COLO668 (cell line): ENCODE results near the gene OR7C1.
A peak's percentile ranks its signal among the peaks of the same experiment; 100 is the strongest.
"Not testable (repeated sequence)": the region's sequence is repeated elsewhere in the genome, so short reads cannot be mapped to it uniquely, and the experiment has no call there.

Experiments
- DNase-seq: peaks from one replicate; lab custom pipeline; 2025; ENCODE audit not compliant: unreplicated experiment; lab: John Stamatoyannopoulos, UW

The OR7C1 gene

DNA sequence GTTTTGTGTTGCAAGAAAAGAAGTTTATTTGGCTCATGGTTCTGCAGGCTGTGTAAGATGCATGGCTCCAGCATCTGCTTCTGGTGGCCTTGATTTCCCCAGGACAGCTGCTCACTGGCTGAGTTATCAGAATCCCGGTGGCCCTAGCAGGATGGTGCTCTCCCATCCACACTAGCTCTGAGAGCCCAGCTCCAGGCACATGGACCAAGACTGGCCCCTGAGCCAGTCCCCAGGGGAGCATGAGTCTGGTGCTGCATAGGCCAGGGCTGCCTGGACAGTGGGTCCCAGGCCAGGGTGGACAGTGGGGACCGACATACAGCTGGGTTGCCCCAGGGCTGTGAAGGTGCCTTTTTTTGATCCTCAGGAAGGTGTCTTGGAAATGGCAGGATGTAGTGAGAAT, 67.0 kb downstream of the OR7C1 start:
- no peak for DNase-seq

DNA sequence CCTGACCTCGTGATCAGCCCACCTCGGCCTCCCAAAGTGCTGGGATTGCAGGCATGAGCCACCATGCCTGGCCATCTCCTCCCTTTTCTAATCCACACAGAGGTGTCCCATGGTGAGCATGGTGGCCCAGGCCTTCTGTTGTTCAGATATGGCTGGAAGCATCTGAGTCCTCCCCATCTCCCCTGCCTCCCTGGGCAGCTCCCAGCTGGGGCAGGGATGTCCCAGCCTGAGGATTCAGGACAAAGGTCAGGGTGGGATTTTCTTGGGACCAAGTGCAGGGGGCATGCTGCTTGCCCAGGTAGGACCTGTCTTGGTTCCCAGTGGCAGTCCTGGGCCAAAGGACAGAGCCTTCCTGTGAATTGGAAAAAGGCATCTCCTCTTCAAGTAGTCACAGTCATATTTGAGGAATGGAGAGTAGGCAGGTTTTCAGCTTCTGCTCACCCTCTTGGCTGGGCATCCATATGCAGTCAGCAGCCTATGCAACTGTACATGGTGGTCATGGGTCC, 67.5 kb downstream of the OR7C1 start:
- no peak for DNase-seq

GRCh38 chr19:14765841-14766240, 69.1 kb downstream of the OR7C1 start:
- not testable (repeated sequence) for DNase-seq

GRCh38 chr19:14765403-14765802, 69.6 kb downstream of the OR7C1 start:
- not testable (repeated sequence) for DNase-seq

DNA sequence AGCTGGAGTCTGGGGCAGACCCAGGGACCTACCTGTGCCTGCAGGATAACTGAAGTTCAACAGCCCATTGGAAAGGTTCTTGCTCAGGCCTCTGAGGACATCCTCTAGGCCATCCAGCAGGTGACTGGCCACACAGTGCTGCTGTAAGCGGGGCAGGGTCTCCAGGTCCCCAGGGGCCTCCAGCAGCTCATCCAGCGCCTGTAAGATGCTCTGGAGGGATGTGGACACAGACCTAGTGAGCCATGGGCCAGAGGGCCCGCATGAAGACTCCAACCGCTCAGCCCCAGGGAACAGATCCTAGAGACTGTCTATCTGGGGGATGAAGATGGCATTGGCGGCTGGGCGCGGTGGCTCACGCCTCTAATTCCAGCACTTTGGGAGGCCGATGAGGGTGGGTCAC, 70.6 kb downstream of the OR7C1 start:
- DNase-seq, result no peak

DNA sequence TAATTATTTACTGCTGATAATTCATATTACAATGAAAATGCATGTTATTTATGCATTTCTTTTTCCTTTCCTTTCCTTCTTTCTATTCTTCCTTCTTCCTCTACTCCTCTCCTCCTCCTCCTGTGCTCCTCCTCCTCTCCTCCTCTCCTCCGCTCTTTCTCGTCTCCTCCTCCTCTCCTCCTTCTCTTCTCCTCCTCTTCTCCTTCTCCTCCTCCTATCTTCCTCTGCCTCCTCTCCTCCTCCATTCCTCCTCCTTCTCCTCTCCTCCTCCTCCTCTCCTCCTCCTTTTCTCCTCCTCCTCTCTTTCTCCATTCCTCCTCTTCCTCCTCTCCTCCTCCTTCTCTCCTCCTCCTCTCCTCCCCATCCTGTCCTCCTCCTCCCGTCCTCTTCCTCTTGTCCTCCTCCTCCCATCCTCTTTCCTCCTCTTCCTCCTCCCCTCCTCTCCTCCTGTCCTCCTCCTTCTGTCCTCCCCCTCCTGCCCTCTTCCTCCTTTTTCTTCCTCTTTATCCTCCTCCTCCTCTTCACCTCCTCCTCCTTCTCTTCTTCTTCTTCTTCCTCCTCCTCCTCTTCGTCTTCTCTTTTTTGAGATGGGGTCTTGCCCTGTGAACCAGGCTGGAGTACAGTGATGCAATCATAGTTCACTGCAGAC, 71.4 kb downstream of the OR7C1 start:
- no peak for DNase-seq

GRCh38 chr19:14762111-14762510, 72.9 kb downstream of the OR7C1 start:
- DNase-seq, result no peak

DNA sequence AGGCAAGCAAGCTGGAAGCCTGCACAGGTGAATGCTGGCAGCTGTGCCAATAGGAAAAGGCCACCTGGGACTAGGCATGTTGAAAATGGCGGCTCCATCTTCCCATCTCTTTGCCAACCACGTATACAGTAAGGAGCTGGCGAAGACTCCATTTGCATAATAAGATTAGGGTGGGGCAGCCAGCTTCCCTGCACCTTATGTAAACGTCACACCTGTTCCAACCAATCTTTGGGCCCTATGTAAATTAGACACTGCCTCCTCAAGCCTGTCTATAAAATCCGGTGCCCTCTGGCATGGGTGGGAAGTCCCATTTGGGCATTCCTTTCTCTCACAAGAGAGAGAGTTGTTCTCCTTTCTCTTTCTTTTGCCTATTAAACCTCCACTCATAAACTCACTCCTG, 73.4 kb downstream of the OR7C1 start:
- DNase-seq, result no peak

DNA sequence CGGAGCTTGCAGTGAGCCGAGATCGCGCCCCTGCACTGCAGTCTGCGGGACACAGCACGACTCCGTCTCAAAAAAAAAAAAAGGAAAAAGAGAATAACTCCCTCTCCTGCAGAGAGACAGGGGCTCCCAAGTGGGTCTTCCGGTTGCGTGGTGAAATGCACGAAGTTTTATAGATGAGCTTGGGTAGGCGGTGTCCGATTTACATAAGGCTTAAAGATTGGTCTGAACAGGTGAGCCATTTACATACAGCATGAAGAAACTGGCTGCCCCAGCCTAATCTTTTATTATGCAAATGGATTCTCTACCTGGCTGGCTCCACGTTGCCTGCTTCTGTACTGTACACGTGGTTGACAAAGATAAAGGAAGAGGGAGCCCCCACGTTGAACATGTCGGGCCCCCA, 76.2 kb downstream of the OR7C1 start:
- peak; percentile 8 for DNase-seq

GRCh38 chr19:14748601-14749000, 86.4 kb downstream of the OR7C1 start:
- no peak for DNase-seq
